Skeletal muscle tissue (tissue), 4 donors: ENCODE measurements around the gene HLA-DOA. TPM values are rescaled to one million over a fixed set of nuclear protein-coding genes. Genes with fewer than 3 reads are reported as not detected.

ENCODE experiments used
- H3K27ac ChIP-seq: one replicate; pipeline ENCODE4 v1.7.0; 2013; ENCODE audit warnings: mild to moderate bottlenecking, low read depth, low read length, inconsistent platforms
- H3K27me3 ChIP-seq, 3 donors: one replicate each; pipeline ENCODE4 v1.7.0; 2013; ENCODE audit warnings: low read length in 3 of 3; ENCODE audit not compliant: control insufficient read depth in 3 of 3, insufficient read depth in 3 of 3
- H3K36me3 ChIP-seq, 3 donors: one replicate each; pipeline ENCODE4 v1.7.0; 2013; ENCODE audit warnings: low read length in 3 of 3; ENCODE audit not compliant: control insufficient read depth in 3 of 3, insufficient read depth in 3 of 3
- H3K4me1 ChIP-seq, 3 donors: one replicate each; pipeline ENCODE4 v1.7.0; 2013; ENCODE audit warnings: low read length in 3 of 3, mild to moderate bottlenecking in 3 of 3; ENCODE audit not compliant: control insufficient read depth in 3 of 3, insufficient read depth in 3 of 3
- H3K4me3 ChIP-seq, 3 donors: one replicate each; pipeline ENCODE4 v1.7.0; 2013; ENCODE audit warnings: low read length in 3 of 3
- H3K9ac ChIP-seq, 3 donors: one replicate each; pipeline ENCODE4 v1.7.0; 2013; ENCODE audit warnings: low read length in 3 of 3, mild to moderate bottlenecking in 3 of 3, moderate library complexity in 2 of 3, low read depth in 1 of 3
- H3K9me3 ChIP-seq, 3 donors: one replicate each; pipeline ENCODE4 v1.7.0; 2013; ENCODE audit warnings: low read length in 3 of 3; ENCODE audit not compliant: control insufficient read depth in 3 of 3
- total RNA-seq: library from RNA; depleted of rRNA; stranded (reverse); fragments of >200 nt; gene quantifications from one replicate; pipeline ENCODE4 v1.2.3, GENCODE V29; 2014
- donor health status: Osteomylitis.

The HLA-DOA gene
- total RNA-seq, 1 donor from 2014 or later, result 1.0 TPM

DNA sequence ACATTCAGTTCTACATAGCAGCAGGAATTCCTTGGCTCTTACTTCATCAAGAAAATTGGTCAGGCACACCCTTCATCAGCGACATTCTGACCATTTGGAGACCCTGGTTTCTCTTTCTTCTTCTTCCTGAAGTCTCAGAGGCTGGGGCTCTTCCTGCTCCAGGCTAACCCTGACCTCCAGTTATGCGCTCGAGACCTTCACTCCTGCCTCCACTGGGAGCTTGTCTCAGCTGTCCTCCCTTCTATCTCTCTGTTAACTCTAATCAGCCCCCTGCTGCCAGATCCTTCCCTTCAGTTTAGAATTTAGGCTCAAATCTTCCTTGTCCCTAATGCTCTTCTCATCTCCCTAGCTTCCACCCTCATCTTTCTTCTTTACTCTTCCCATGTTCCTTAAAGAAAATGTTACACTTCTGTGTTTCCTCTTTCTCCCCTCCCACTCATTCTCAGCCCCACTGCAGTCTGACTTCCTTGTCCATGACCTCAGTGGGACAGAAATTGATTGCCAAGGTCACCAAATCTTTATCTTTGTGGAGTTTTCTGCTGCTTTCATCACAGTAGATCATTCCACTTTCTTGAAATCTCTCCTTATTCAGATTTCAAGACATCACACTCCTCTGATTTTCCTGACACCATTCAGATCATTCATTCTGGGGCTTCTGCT is 8.4 kb upstream of the HLA-DOA start:
- H3K9me3 ChIP-seq, result no peaks in the 10 kb centered on the region
- H3K27ac ChIP-seq, result peak overlapping the region; percentile 57
- H3K9ac ChIP-seq, result no peak overlapping the region
- H3K36me3 ChIP-seq, result no peaks in the 10 kb centered on the region
- no peak overlapping the region for H3K4me3 ChIP-seq
- peaks cover 5 to 11% (median 8%) of the 10 kb centered on the region in 3 donors for H3K27me3 ChIP-seq
- peaks cover 12 to 19% (median 16%) of the 10 kb centered on the region in 3 donors for H3K4me1 ChIP-seq

DNA sequence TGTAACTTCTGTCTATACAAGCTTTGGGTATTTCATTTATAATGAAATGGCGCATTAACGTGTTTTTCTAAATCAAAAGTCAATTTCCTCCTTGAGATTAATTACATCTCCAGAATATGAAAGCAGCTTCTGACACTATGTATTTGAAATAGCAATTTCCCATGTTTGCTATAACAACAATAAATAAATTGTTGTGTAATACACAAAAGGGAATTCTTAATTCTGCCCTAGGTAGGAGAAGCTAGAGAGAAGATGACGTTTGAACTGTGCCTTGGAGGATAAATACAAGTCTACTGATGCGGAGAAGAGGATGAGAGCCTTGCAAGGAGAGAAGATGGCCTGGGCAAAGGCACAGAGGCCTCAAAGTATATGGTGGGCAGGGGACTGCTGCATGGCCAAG is 7.6 kb upstream of the HLA-DOA start:
- Histone ChIP-seq H3K9me3 (no peaks in the 10 kb centered on the region), H3K9ac (no peak overlapping the region), H3K27ac (no peak overlapping the region), H3K36me3 (no peaks in the 10 kb centered on the region), H3K4me3 (no peak overlapping the region), H3K27me3 (peaks cover 5 to 11% (median 8%) of the 10 kb centered on the region in 3 donors), H3K4me1 (peaks cover 12 to 19% (median 16%) of the 10 kb centered on the region in 3 donors)

DNA sequence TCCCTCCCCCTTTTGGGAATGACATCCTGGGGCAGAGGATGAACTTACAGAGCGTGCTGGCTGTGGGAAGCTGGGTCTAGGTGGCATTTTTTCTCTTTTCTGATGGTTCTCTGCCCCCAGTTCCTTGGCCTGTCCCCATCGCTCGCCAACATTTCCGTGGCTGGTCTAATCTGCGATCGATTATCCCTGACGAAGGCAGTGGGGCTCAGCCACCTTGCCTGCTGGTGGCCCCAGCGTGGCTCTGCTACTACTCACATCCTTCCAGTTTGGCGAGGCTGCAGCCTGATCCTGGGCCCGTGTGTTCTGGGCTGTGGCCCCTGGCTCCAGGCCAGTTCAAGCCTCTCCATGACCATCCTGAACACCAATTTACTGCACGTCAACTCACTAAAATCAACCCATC is 6.4 kb upstream of the HLA-DOA start:
- no peak overlapping the region for H3K4me3 ChIP-seq
- H3K27me3 ChIP-seq, result peaks cover 5 to 13% (median 8%) of the 10 kb centered on the region in 3 donors
- no peaks in the 10 kb centered on the region for H3K9me3 ChIP-seq
- H3K4me1 ChIP-seq, result peaks cover 12 to 19% (median 16%) of the 10 kb centered on the region in 3 donors
- H3K36me3 ChIP-seq, result no peaks in the 10 kb centered on the region
- no peak overlapping the region for H3K9ac ChIP-seq
- no peak overlapping the region for H3K27ac ChIP-seq

DNA sequence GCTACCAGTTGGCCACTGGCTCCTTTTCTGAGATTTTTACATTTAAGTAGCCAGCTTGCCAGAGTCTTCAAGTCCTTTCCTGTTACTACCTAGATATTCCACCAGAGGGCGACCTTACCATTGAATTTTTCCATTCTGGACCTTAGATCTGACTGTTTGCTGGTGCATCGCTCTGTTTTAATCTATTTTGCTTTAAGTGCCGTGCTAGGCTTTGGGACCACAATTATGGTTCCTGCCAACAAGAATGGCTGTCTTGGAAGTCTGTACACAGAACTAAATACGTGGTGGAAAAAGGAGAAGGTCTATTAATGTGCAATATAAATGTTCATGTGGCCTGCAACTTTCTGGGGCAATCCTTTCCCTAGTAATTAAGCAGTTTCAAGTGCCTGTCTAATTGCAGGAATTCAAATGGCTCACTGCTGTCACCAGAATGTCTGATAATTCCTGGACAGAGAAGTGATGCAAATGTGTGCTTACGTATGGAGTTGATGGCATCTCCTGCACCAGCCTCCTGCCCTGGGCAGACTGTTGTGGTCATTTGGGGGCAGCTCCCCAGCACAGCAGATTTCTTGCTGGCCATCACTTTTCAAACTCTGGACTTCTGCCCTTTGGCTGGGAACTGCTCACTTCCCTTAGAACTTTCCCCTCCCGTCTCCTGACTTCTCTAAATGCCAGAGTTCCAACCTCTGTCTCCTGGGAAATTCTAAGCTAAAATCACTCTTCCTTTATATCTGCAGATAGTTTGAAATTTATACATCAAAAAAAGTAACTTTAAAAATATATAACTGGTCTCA is 5.6 kb upstream of the HLA-DOA start:
- H3K4me1 ChIP-seq, result peaks cover 10 to 18% (median 12%) of the 10 kb centered on the region in 3 donors
- H3K4me3 ChIP-seq, result no peak overlapping the region
- no peaks in the 10 kb centered on the region for H3K9me3 ChIP-seq
- no peak overlapping the region for H3K27ac ChIP-seq
- H3K27me3 ChIP-seq, result peaks cover 5 to 20% (median 11%) of the 10 kb centered on the region in 3 donors
- no peak overlapping the region for H3K9ac ChIP-seq
- H3K36me3 ChIP-seq, result no peaks in the 10 kb centered on the region

DNA sequence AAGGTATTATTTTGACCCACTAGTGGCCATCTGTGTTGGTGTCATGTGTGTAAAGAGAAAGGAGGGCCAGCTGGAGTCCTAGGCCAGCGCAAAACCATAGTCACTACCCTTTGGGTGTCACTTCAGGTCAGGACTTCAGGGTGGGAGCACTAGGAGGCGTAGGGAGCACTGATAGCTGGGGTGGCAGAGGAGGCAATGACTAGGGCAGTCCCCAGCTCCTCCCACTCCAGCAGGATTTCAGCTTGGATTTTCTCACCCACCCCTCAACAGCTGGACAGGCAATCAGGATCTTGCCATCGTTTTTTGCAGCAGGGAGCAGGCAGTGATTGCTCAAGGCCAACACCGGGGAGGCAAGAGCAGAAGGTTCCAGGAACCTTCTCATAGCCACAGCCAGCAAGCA is 4.2 kb upstream of the HLA-DOA start:
- no peak overlapping the region for H3K27ac ChIP-seq
- H3K36me3 ChIP-seq, result no peaks in the 10 kb centered on the region
- H3K9me3 ChIP-seq, result no peaks in the 10 kb centered on the region
- H3K27me3 ChIP-seq, result peaks cover 12 to 29% (median 20%) of the 10 kb centered on the region in 3 donors
- peaks cover 0 to 8% (median 6%) of the 10 kb centered on the region in 3 donors for H3K4me1 ChIP-seq
- H3K4me3 ChIP-seq, result no peak overlapping the region
- H3K9ac ChIP-seq, result no peak overlapping the region

DNA sequence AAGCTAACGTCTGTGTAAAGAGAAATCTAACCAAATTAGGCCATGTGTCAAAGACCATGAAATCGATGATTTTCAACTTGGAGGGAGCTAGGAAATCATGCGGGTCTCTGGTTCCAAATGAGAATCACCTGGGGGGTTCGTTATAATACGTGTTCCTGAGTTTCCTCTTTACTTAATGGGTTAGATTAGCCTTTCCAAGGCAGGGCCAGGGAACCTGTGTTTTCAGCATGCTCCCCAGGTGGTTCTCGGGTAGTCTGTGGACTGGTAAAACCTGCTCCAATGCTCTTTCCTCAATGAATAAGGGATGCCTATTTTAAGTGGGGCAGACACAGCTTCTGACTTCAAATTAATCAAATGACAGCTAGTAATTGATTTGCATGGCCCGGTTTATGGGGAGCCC is 965 bp upstream of the HLA-DOA start:
- H3K27me3 ChIP-seq, result peaks cover 16 to 36% (median 28%) of the 10 kb centered on the region in 3 donors
- no peak overlapping the region for H3K4me3 ChIP-seq
- H3K9me3 ChIP-seq, result no peaks in the 10 kb centered on the region
- peaks cover 0 to 3% (median 0%) of the 10 kb centered on the region in 3 donors for H3K4me1 ChIP-seq
- H3K36me3 ChIP-seq, result no peaks in the 10 kb centered on the region
- no peak overlapping the region for H3K9ac ChIP-seq
- H3K27ac ChIP-seq, result no peak overlapping the region

DNA sequence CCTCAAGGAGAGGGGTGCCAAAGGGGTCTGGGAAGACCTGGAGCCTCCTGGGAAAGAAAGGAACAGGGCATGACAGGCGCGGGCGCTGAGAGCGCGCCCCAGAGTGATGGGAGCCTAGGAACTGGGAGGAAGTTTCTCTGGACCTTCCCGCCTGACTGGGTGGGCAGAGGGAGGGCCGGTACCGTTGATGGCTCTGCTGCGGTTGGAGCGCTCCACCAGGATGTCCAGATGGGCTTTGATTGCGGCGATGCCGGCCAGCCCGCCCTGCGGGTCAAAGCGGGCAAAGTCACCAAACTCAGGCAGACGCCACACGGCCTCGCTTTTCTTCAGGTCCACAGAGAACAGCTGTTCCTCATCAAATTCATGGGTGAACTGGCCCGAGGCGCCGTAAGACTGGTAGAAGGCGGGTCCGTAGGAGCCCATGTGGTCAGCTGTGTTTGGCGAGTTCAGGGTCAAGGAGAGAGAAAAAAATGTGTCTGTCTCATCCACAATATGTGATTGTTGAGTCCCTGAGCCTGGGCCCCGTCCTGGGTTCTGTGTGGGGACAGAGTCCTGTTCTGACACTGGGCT is 1.5 kb downstream of the HLA-DOA start:
- peaks cover 11 to 33% (median 25%) of the 10 kb centered on the region in 3 donors for H3K27me3 ChIP-seq
- no peak overlapping the region for H3K4me3 ChIP-seq
- no peaks in the 10 kb centered on the region for H3K4me1 ChIP-seq
- H3K9me3 ChIP-seq, result no peaks in the 10 kb centered on the region
- no peak overlapping the region for H3K27ac ChIP-seq
- no peaks in the 10 kb centered on the region for H3K36me3 ChIP-seq
- no peak overlapping the region for H3K9ac ChIP-seq

DNA sequence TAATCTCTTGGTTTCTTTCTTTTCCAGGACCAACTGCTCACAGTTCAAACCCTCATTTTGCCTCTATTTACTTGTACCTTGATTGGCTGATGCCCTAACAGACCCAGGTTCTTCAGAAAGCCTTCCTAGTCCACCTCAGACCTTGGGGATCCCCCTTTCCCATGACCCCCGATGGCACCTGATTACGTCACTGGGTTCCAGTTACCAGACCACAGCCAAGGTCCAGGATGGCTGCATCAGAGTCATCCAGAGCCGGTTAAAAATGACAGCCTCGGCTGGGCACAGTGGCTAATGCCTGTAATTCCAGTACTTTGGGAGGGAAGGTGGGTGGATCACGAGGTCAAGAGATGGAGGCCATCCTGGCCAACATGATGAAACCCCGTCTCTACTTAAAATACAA is 4.5 kb downstream of the HLA-DOA start:
- Histone ChIP-seq H3K9ac (no peak overlapping the region), H3K27me3 (peaks cover 14 to 28% (median 25%) of the 10 kb centered on the region in 3 donors), H3K27ac (no peak overlapping the region), H3K4me3 (no peak overlapping the region), H3K36me3 (no peaks in the 10 kb centered on the region), H3K4me1 (no peaks in the 10 kb centered on the region), H3K9me3 (no peaks in the 10 kb centered on the region)

DNA sequence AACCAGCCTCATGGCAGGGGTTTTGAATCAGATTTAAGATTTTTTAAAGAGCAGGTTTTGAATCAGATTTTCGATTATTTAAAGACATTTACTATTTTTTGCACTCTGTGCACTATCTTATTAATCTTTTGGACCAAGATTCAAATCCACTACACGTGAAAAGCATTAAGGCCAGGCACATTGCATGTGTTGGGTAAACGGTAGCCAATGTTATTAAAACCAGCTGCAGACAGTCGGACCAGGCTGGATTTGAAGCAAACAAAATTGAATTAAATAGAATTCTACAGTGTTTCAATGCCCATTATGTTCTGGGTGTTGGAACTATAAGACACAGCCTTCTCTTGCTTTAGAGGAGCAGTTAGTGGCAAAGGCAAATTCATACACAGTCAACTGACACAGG is 7.7 kb downstream of the HLA-DOA start:
- Histone ChIP-seq H3K4me3 (no peak overlapping the region), H3K9me3 (no peaks in the 10 kb centered on the region), H3K4me1 (no peaks in the 10 kb centered on the region), H3K27ac (no peak overlapping the region), H3K9ac (no peak overlapping the region), H3K36me3 (no peaks in the 10 kb centered on the region), H3K27me3 (peaks cover 3 to 11% (median 9%) of the 10 kb centered on the region in 3 donors)

DNA sequence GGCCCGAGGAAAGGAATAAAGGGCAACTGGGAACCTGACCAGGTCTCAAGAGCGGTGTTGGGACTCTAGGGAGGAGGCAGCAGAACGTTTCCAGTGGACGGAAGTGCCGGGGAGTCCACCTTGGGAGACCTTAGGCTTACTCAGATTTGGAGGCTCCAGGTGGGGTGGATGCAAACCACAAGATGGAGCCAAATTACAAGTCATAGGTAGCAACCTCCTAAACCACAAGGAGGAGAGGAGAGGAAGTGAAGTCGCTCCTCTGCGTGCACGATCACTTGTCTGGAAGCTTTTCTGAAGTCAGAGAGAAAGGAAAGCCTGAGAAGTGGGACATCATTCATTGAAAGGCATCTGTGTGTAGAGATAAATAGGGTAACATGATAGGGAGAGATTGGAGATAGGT is 9.3 kb downstream of the HLA-DOA start:
- Histone ChIP-seq H3K27ac (no peak overlapping the region), H3K9ac (no peak overlapping the region), H3K36me3 (no peaks in the 10 kb centered on the region), H3K4me3 (no peak overlapping the region), H3K4me1 (no peaks in the 10 kb centered on the region), H3K9me3 (no peaks in the 10 kb centered on the region), H3K27me3 (peaks cover 3 to 9% (median 8%) of the 10 kb centered on the region in 3 donors)
